ENCODE measurements around the gene DYDC1.
A peak's percentile ranks its signal among the peaks of the same experiment; 100 is the strongest.
"Not testable (repeated sequence)": the region's sequence is repeated elsewhere in the genome, so short reads cannot be mapped to it uniquely, and the experiment has no call there.

Gene DYDC1

DNA sequence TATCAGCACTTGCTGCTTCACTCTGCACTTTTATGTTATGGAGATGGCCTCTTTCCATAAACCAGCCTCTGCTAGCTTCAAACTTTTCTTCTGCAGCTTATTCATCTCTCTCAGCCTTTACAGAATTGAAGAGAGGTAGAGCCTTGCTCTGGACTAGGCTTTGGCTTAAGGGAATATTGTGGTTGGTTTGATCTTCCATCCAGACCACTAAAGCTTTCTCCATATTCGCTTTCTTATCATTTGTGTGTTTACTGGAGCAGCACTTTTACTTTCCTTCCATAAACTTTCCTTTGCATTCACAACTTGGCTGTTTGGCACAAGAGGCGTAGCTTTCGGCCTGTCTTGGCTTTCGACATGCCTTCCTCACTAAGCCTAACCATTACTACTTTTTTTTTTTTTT is 23.6 kb upstream of the DYDC1 start:
- H3K9ac ChIP-seq (ENCODE audit: low read depth in 1 of 2, low read length in 2 of 2), result no peak overlapping the region
- H3K27ac ChIP-seq (ENCODE audit: low read depth in 2 of 2, low read length in 2 of 2), result no peak overlapping the region
- no peaks in the 10 kb centered on the region for H3K36me3 ChIP-seq (ENCODE audit: control insufficient read depth in 2 of 2, insufficient read depth in 2 of 2, low read length in 2 of 2)
- H3K4me3 ChIP-seq (ENCODE audit: low read length in 2 of 2), result no peak overlapping the region
- no peaks in the 10 kb centered on the region for H3K27me3 ChIP-seq (ENCODE audit: control insufficient read depth in 2 of 2, insufficient read depth in 2 of 2, low read length in 2 of 2)
- H3K9me3 ChIP-seq (ENCODE audit: control insufficient read depth in 2 of 2, low read length in 2 of 2), result no peaks in the 10 kb centered on the region
- peaks cover 0 to 2% of the 10 kb centered on the region in 2 donors for H3K4me1 ChIP-seq (ENCODE audit: control insufficient read depth in 2 of 2, insufficient read depth in 2 of 2, low read length in 2 of 2)

DNA sequence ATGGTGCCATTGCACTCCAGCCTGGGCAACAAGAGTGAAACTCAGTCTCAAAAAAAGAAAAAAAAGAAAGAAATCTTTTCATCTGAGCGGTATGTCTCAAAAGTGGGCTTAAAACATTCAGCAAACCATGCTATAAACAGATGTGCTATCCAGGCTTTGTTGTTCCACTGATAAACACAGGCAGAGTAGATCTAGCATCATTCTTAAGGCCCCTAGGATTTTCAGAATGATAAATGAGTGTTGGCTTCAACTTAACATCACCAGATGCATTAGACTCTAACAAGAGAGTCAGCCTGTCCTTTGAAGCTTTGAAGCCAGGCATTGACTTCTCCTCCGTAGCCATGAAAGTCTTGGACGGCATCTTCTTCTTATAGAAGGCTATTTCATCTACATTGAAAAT is 23.1 kb upstream of the DYDC1 start:
- Histone ChIP-seq H3K27me3 (ENCODE audit: control insufficient read depth in 2 of 2, insufficient read depth in 2 of 2, low read length in 2 of 2) (no peaks in the 10 kb centered on the region), H3K9ac (ENCODE audit: low read depth in 1 of 2, low read length in 2 of 2) (no peak overlapping the region), H3K4me1 (ENCODE audit: control insufficient read depth in 2 of 2, insufficient read depth in 2 of 2, low read length in 2 of 2) (peaks cover 0 to 2% of the 10 kb centered on the region in 2 donors), H3K9me3 (ENCODE audit: control insufficient read depth in 2 of 2, low read length in 2 of 2) (no peaks in the 10 kb centered on the region), H3K4me3 (ENCODE audit: low read length in 2 of 2) (no peak overlapping the region), H3K36me3 (ENCODE audit: control insufficient read depth in 2 of 2, insufficient read depth in 2 of 2, low read length in 2 of 2) (no peaks in the 10 kb centered on the region), H3K27ac (ENCODE audit: low read depth in 2 of 2, low read length in 2 of 2) (no peak overlapping the region)

DNA sequence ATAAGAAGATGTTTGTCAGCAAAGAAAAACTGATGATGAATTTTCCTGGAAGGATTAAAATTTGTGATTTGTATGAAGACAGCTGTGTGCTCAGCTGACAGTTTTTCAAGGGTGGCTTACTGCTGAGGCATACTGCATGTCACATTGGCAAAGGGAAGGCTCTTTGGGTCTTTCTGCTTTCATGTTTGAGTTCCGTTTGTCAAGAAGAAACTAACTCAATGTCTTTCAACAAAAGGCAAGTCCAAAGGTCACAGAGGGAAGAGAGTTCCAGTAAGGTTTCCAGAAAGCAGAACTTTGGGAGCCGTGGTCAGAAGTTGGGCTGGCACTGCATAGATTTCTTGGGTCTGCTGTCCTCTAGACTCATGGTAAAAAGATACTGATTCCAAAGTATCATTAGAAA is 16.9 kb upstream of the DYDC1 start:
- no peak overlapping the region for H3K4me3 ChIP-seq (ENCODE audit: low read length in 2 of 2)
- no peaks in the 10 kb centered on the region for H3K36me3 ChIP-seq (ENCODE audit: control insufficient read depth in 2 of 2, insufficient read depth in 2 of 2, low read length in 2 of 2)
- no peaks in the 10 kb centered on the region for H3K9me3 ChIP-seq (ENCODE audit: control insufficient read depth in 2 of 2, low read length in 2 of 2)
- H3K4me1 ChIP-seq (ENCODE audit: control insufficient read depth in 2 of 2, insufficient read depth in 2 of 2, low read length in 2 of 2), result peaks cover 0 to 1% of the 10 kb centered on the region in 2 donors
- no peak overlapping the region for H3K9ac ChIP-seq (ENCODE audit: low read depth in 1 of 2, low read length in 2 of 2)
- H3K27me3 ChIP-seq (ENCODE audit: control insufficient read depth in 2 of 2, insufficient read depth in 2 of 2, low read length in 2 of 2), result no peaks in the 10 kb centered on the region
- no peak overlapping the region for H3K27ac ChIP-seq (ENCODE audit: low read depth in 2 of 2, low read length in 2 of 2)

DNA sequence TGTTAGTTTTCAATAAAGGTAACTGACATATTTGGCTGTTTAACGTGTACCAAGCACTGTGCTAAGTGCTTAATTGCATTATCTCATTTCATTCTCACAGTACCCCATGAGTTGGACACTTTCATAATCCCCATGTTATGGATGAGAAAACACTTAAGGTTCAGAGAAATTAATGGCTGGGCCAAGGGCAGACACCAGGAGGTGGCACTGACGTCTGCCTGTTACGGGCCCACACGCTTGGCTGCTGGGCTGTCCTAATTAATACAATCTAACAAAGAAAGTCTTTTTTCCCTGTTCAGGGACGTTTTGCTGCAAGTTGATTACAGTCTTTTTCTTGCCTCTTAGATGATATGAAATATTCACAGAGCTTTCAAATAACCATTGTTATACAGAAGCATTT is 16.1 kb upstream of the DYDC1 start:
- Histone ChIP-seq H3K4me1 (ENCODE audit: control insufficient read depth in 2 of 2, insufficient read depth in 2 of 2, low read length in 2 of 2) (no peaks in the 10 kb centered on the region), H3K4me3 (ENCODE audit: low read length in 2 of 2) (no peak overlapping the region), H3K27me3 (ENCODE audit: control insufficient read depth in 2 of 2, insufficient read depth in 2 of 2, low read length in 2 of 2) (no peaks in the 10 kb centered on the region), H3K9me3 (ENCODE audit: control insufficient read depth in 2 of 2, low read length in 2 of 2) (peaks cover 2 to 5% of the 10 kb centered on the region in 2 donors), H3K27ac (ENCODE audit: low read depth in 2 of 2, low read length in 2 of 2) (no peak overlapping the region), H3K36me3 (ENCODE audit: control insufficient read depth in 2 of 2, insufficient read depth in 2 of 2, low read length in 2 of 2) (no peaks in the 10 kb centered on the region), H3K9ac (ENCODE audit: low read depth in 1 of 2, low read length in 2 of 2) (no peak overlapping the region)

DNA sequence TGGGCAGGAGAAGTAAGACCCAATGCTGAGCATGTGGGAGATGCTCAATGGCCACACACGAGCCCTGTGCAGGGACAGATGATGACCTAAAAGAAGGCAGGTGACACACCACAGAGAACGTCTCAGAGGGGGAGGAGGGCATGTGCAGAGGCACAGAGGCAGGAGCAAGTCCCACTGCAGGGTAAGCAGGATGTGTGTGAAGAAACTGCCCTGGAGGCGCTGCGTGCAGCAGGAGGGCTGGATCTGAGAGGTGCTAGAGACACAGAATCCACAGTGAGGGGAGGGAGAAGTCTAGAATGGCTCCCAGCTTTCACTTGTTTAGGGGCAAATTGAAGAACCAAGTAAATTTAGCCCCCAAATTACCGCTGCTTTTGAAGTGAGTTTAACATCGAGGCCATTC is 14.9 kb upstream of the DYDC1 start:
- Histone ChIP-seq H3K27ac (ENCODE audit: low read depth in 2 of 2, low read length in 2 of 2) (no peak overlapping the region), H3K4me1 (ENCODE audit: control insufficient read depth in 2 of 2, insufficient read depth in 2 of 2, low read length in 2 of 2) (no peaks in the 10 kb centered on the region), H3K4me3 (ENCODE audit: low read length in 2 of 2) (no peak overlapping the region), H3K9ac (ENCODE audit: low read depth in 1 of 2, low read length in 2 of 2) (no peak overlapping the region), H3K36me3 (ENCODE audit: control insufficient read depth in 2 of 2, insufficient read depth in 2 of 2, low read length in 2 of 2) (no peaks in the 10 kb centered on the region), H3K27me3 (ENCODE audit: control insufficient read depth in 2 of 2, insufficient read depth in 2 of 2, low read length in 2 of 2) (no peaks in the 10 kb centered on the region), H3K9me3 (ENCODE audit: control insufficient read depth in 2 of 2, low read length in 2 of 2) (peaks cover 5 to 7% of the 10 kb centered on the region in 2 donors)

DNA sequence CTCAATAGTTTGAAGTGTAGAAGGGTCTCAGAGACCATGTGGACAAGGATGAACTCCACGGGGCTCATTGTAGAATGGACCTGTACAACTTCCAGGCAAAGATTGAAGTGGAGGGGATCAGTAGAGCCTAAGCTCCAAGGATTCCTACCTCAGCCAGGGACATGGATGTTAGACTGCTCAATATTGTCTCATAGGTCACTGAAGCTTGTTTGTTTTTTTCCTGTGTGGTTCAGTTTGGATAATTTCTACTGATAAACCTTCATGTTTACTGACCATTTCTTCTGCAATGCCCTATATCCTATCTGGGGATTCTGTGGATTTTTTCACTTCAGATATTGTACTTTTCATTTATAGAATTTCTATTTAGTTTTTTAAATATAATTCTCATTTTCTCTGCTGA is 9.0 kb upstream of the DYDC1 start:
- Histone ChIP-seq H3K4me3 (ENCODE audit: low read length in 2 of 2) (no peak overlapping the region), H3K36me3 (ENCODE audit: control insufficient read depth in 2 of 2, insufficient read depth in 2 of 2, low read length in 2 of 2) (no peaks in the 10 kb centered on the region), H3K9ac (ENCODE audit: low read depth in 1 of 2, low read length in 2 of 2) (no peak overlapping the region)

DNA sequence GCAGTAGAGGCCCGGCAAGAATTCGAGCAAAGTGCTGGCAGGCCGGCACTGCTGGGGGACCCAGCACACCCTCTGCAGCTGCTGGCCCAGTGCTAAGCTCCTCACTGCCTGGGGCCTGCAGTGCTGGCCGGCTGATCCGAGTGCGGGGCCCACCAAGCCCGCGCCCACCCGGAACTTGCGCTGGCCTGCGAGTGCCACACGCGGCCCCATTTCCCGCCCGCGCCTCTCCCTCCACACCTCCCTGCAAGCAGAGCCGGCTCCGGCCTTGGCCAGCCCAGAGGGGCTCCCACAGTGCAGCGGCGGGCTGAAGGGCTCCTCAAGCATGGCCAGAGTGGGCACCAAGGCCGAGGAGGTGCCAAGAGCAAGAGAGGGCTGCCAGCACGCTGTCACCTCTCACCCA is 3.1 kb upstream of the DYDC1 start:
- no peak overlapping the region for H3K27ac ChIP-seq (ENCODE audit: low read depth in 2 of 2, low read length in 2 of 2)
- H3K4me1 ChIP-seq (ENCODE audit: control insufficient read depth in 2 of 2, insufficient read depth in 2 of 2, low read length in 2 of 2), result no peaks in the 10 kb centered on the region
- H3K9ac ChIP-seq (ENCODE audit: low read depth in 1 of 2, low read length in 2 of 2), result no peak overlapping the region
- H3K9me3 ChIP-seq (ENCODE audit: control insufficient read depth in 2 of 2, low read length in 2 of 2), result no peaks in the 10 kb centered on the region
- H3K4me3 ChIP-seq (ENCODE audit: low read length in 2 of 2), result no peak overlapping the region
- H3K27me3 ChIP-seq (ENCODE audit: control insufficient read depth in 2 of 2, insufficient read depth in 2 of 2, low read length in 2 of 2), result peaks cover 4 to 14% of the 10 kb centered on the region in 2 donors
- H3K36me3 ChIP-seq (ENCODE audit: control insufficient read depth in 2 of 2, insufficient read depth in 2 of 2, low read length in 2 of 2), result no peaks in the 10 kb centered on the region

More for the DNA sequence above, 9.0 kb upstream of the DYDC1 start:
- H3K4me1 ChIP-seq (ENCODE audit: control insufficient read depth in 2 of 2, insufficient read depth in 2 of 2, low read length in 2 of 2), result no peaks in the 10 kb centered on the region
- peaks cover 6 to 7% of the 10 kb centered on the region in 2 donors for H3K9me3 ChIP-seq (ENCODE audit: control insufficient read depth in 2 of 2, low read length in 2 of 2)
- no peaks in the 10 kb centered on the region for H3K27me3 ChIP-seq (ENCODE audit: control insufficient read depth in 2 of 2, insufficient read depth in 2 of 2, low read length in 2 of 2)
- H3K27ac ChIP-seq (ENCODE audit: low read depth in 2 of 2, low read length in 2 of 2), result no peak overlapping the region

DNA sequence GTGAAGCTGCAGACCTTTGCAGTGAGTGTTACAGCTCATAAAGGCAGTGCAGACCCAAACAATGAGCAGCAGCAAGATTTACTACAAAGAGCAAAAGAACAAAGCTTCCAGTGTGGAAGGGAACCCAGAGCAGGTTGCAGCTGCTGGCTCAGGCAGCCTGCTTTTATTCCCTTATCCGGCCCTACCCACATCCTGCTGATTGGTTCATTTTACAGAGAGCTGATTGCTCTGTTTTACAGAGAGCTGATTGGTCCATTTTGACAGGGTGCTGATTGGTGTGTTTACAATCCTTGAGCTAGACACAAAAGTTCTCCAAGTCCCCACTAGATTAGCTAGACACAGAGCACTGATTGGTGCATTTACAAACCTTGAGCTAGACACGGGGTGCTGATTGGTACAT is 2.4 kb upstream of the DYDC1 start:
- H3K27me3 ChIP-seq (ENCODE audit: control insufficient read depth in 2 of 2, insufficient read depth in 2 of 2, low read length in 2 of 2), result peaks cover 4 to 14% of the 10 kb centered on the region in 2 donors
- H3K9me3 ChIP-seq (ENCODE audit: control insufficient read depth in 2 of 2, low read length in 2 of 2); H3K4me3 ChIP-seq (ENCODE audit: low read length in 2 of 2); H3K4me1 ChIP-seq (ENCODE audit: control insufficient read depth in 2 of 2, insufficient read depth in 2 of 2, low read length in 2 of 2); H3K9ac ChIP-seq (ENCODE audit: low read depth in 1 of 2, low read length in 2 of 2); H3K27ac ChIP-seq (ENCODE audit: low read depth in 2 of 2, low read length in 2 of 2); H3K36me3 ChIP-seq (ENCODE audit: control insufficient read depth in 2 of 2, insufficient read depth in 2 of 2, low read length in 2 of 2): not testable (repeated sequence)

DNA sequence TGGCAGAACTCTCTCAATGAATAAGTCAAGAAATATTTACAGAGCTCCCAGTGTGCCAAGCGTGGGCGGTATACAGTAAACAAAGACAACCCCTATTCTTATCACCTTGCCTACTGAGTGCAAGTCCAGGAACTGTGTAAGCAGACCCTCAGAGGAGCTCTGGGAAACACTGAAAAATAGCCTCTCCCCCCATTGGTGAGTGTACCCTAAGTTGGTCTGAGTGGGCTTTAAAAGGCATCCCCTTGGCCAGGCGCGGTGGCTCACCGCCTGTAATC is 1.2 kb upstream of the DYDC1 start:
- no peak overlapping the region for H3K9ac ChIP-seq (ENCODE audit: low read depth in 1 of 2, low read length in 2 of 2)
- no peak overlapping the region for H3K4me3 ChIP-seq (ENCODE audit: low read length in 2 of 2)
- H3K27me3 ChIP-seq (ENCODE audit: control insufficient read depth in 2 of 2, insufficient read depth in 2 of 2, low read length in 2 of 2), result peaks cover 4 to 14% of the 10 kb centered on the region in 2 donors
- H3K36me3 ChIP-seq (ENCODE audit: control insufficient read depth in 2 of 2, insufficient read depth in 2 of 2, low read length in 2 of 2), result no peaks in the 10 kb centered on the region
- no peaks in the 10 kb centered on the region for H3K9me3 ChIP-seq (ENCODE audit: control insufficient read depth in 2 of 2, low read length in 2 of 2)
- H3K27ac ChIP-seq (ENCODE audit: low read depth in 2 of 2, low read length in 2 of 2), result no peak overlapping the region
- no peaks in the 10 kb centered on the region for H3K4me1 ChIP-seq (ENCODE audit: control insufficient read depth in 2 of 2, insufficient read depth in 2 of 2, low read length in 2 of 2)

DNA sequence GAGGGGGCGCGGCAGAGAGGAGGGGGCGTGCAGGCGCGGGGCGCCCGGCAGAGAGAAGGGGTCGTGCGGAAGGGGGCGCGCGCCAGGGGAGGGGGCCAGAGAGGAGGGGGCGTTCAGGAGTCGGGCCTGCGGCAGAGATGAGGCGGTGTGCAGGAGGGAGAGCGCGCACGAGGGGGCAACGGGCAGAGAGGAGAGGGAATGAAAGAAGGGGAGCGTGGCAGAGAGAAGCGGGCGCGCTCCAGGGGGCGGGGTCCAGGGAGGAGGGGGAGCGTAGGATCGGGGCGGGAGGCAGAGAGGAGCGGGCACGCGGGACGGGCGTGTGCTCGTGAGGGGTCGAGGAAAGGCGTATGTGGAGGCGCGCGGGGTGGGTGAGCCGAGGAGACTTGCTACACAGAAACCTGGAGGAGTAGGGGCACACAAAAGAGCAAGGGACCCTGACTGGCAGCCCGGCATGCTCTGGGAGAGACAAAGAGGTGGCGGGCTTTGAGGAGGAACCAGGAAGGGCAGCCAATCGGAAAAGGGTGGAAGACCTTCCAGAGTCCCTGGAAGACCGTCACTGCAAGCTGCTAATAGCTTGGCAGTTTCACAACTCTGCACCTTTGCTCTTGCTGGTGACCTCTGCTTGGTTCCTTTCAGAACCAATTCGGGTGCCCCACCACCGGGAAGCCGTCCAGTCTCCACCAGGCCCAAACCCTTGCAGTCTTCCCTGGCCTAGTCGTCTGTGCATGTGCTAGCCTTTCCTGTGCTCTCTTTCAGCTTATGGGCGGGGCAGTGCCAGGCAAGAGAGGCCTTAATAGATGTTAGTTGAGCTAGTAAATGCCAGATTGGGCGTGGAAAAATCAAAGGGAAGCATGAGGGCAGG is 665 bp upstream of the DYDC1 start:
- no peak overlapping the region for H3K9ac ChIP-seq (ENCODE audit: low read depth in 1 of 2, low read length in 2 of 2)

More for the DNA sequence above, 665 bp upstream of the DYDC1 start:
- H3K36me3 ChIP-seq (ENCODE audit: control insufficient read depth in 2 of 2, insufficient read depth in 2 of 2, low read length in 2 of 2), result no peaks in the 10 kb centered on the region
- peak overlapping the region; percentile 4 to 43 for H3K4me3 ChIP-seq (ENCODE audit: low read length in 2 of 2)
- H3K27me3 ChIP-seq (ENCODE audit: control insufficient read depth in 2 of 2, insufficient read depth in 2 of 2, low read length in 2 of 2), result peaks cover 4 to 14% of the 10 kb centered on the region in 2 donors
- H3K9me3 ChIP-seq (ENCODE audit: control insufficient read depth in 2 of 2, low read length in 2 of 2), result no peaks in the 10 kb centered on the region
- no peaks in the 10 kb centered on the region for H3K4me1 ChIP-seq (ENCODE audit: control insufficient read depth in 2 of 2, insufficient read depth in 2 of 2, low read length in 2 of 2)
- H3K27ac ChIP-seq (ENCODE audit: low read depth in 2 of 2, low read length in 2 of 2), result no peak overlapping the region
